Measurements from ENCODE around the gene CUX1. TPM values are rescaled to one million over a fixed set of nuclear protein-coding genes. Genes with fewer than 3 reads are reported as not detected.
A peak's percentile ranks its signal among the peaks of the same experiment; 100 is the strongest.

Gene CUX1
- total and polyA plus RNA-seq, 2 of the 13 experiments (the other 11 are each of a cell fraction or from before 2014, with no cell fraction given): 13.7 to 14.9 TPM

DNA sequence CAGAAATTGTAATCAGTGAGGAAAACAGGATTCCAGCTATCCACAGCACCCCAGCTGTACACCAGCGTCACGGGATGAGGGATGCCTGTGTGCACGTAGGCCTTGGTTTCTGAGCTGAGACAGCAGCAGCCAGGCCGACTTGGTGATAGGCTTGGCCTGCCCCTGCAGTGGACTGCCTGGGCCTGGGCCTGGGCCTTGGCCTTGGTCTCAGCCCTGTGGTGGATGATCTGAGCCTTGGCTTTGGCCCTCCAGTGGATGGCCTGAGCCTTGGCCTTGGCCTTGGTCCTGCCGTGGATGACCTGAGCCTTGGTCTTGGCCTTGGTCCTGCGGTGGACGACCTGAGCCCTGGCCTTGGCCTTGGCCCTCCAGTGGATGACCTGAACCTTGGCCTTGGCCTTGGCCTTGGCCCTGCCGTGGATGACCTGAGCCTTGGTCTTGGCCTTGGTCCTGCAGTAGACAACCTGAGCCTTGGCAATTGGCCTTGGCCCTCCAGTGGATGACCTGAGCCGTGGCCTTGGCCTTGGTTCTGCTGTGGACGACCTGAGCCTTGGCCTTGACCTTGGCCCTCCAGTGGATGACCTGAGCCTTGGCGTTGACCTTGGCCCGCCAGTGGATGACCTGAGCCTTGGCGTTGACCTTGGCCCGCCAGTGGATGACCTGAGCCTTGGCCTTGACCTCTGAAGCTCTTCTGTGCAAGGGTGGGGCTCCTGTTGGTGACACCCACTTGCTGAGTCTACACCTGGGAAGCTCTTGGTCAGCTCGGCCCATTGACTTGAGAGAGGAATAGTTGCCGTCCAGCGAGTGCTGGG is 93.8 kb downstream of the CUX1 start (continued):
- TF ChIP-seq, protein P1, sequence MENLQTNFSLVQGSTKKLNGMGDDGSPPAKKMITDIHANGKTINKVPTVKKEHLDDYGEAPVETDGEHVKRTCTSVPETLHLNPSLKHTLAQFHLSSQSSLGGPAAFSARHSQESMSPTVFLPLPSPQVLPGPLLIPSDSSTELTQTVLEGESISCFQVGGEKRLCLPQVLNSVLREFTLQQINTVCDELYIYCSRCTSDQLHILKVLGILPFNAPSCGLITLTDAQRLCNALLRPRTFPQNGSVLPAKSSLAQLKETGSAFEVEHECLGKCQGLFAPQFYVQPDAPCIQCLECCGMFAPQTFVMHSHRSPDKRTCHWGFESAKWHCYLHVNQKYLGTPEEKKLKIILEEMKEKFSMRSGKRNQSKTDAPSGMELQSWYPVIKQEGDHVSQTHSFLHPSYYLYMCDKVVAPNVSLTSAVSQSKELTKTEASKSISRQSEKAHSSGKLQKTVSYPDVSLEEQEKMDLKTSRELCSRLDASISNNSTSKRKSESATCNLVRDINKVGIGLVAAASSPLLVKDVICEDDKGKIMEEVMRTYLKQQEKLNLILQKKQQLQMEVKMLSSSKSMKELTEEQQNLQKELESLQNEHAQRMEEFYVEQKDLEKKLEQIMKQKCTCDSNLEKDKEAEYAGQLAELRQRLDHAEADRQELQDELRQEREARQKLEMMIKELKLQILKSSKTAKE (CRISPR knock-in tag; IDR thresholded peaks at IDR 0.05; ENCODE audit: borderline replicate concordance): peak; percentile 42; the same call in 1 of the 2 replicates
- TF ChIP-seq, protein P2, sequence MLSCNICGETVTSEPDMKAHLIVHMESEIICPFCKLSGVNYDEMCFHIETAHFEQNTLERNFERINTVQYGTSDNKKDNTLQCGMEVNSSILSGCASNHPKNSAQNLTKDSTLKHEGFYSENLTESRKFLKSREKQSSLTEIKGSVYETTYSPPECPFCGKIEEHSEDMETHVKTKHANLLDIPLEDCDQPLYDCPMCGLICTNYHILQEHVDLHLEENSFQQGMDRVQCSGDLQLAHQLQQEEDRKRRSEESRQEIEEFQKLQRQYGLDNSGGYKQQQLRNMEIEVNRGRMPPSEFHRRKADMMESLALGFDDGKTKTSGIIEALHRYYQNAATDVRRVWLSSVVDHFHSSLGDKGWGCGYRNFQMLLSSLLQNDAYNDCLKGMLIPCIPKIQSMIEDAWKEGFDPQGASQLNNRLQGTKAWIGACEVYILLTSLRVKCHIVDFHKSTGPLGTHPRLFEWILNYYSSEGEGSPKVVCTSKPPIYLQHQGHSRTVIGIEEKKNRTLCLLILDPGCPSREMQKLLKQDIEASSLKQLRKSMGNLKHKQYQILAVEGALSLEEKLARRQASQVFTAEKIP (CRISPR knock-in tag; IDR thresholded peaks at IDR 0.05; ENCODE audit: borderline replicate concordance): no peak
- no peak for TF ChIP-seq SOX13 (IDR thresholded peaks at IDR 0.05)
- no peak for TF ChIP-seq SOX13 (CRISPR knock-in tag; conservative IDR thresholded peaks at IDR 0.05 in 1 of 2, IDR thresholded peaks at IDR 0.05 in 1 of 2)
- TF ChIP-seq HNRNPH1 (optimal IDR thresholded peaks at IDR 0.05; ENCODE audit: low read depth, low read length): no peak
- peak; percentile 94 for TF ChIP-seq SKI (IDR thresholded peaks at IDR 0.05; ENCODE audit: partially characterized antibody)
- no peak for TF ChIP-seq KMT2A (CRISPR knock-in tag; IDR thresholded peaks at IDR 0.05)
- peak; percentile 66; the same call in 1 of the 2 replicates for TF ChIP-seq RARA (CRISPR knock-in tag; IDR thresholded peaks at IDR 0.05)
- no peak for TF ChIP-seq NPAS2 (CRISPR knock-in tag; IDR thresholded peaks at IDR 0.05; ENCODE audit: borderline replicate concordance)
- TF ChIP-seq, protein P3, sequence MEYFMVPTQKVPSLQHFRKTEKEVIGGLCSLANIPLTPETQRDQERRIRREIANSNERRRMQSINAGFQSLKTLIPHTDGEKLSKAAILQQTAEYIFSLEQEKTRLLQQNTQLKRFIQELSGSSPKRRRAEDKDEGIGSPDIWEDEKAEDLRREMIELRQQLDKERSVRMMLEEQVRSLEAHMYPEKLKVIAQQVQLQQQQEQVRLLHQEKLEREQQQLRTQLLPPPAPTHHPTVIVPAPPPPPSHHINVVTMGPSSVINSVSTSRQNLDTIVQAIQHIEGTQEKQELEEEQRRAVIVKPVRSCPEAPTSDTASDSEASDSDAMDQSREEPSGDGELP (IDR thresholded peaks at IDR 0.05; ENCODE audit: borderline replicate concordance, low read depth): no peak
- no peak for TF ChIP-seq PHB2 (IDR thresholded peaks at IDR 0.05; ENCODE audit: partially characterized antibody)
- no peak for TF ChIP-seq MIXL1 (CRISPR knock-in tag; IDR thresholded peaks at IDR 0.05)
- TF ChIP-seq, protein P4, sequence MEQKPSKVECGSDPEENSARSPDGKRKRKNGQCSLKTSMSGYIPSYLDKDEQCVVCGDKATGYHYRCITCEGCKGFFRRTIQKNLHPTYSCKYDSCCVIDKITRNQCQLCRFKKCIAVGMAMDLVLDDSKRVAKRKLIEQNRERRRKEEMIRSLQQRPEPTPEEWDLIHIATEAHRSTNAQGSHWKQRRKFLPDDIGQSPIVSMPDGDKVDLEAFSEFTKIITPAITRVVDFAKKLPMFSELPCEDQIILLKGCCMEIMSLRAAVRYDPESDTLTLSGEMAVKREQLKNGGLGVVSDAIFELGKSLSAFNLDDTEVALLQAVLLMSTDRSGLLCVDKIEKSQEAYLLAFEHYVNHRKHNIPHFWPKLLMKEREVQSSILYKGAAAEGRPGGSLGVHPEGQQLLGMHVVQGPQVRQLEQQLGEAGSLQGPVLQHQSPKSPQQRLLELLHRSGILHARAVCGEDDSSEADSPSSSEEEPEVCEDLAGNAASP (CRISPR knock-in tag; IDR thresholded peaks at IDR 0.05; ENCODE audit: borderline replicate concordance): peak; percentile 19; the same call in 1 of the 2 replicates
- TF ChIP-seq, protein P5, sequence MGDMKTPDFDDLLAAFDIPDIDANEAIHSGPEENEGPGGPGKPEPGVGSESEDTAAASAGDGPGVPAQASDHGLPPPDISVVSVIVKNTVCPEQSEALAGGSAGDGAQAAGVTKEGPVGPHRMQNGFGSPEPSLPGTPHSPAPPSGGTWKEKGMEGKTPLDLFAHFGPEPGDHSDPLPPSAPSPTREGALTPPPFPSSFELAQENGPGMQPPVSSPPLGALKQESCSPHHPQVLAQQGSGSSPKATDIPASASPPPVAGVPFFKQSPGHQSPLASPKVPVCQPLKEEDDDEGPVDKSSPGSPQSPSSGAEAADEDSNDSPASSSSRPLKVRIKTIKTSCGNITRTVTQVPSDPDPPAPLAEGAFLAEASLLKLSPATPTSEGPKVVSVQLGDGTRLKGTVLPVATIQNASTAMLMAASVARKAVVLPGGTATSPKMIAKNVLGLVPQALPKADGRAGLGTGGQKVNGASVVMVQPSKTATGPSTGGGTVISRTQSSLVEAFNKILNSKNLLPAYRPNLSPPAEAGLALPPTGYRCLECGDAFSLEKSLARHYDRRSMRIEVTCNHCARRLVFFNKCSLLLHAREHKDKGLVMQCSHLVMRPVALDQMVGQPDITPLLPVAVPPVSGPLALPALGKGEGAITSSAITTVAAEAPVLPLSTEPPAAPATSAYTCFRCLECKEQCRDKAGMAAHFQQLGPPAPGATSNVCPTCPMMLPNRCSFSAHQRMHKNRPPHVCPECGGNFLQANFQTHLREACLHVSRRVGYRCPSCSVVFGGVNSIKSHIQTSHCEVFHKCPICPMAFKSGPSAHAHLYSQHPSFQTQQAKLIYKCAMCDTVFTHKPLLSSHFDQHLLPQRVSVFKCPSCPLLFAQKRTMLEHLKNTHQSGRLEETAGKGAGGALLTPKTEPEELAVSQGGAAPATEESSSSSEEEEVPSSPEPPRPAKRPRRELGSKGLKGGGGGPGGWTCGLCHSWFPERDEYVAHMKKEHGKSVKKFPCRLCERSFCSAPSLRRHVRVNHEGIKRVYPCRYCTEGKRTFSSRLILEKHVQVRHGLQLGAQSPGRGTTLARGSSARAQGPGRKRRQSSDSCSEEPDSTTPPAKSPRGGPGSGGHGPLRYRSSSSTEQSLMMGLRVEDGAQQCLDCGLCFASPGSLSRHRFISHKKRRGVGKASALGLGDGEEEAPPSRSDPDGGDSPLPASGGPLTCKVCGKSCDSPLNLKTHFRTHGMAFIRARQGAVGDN (CRISPR knock-in tag; IDR thresholded peaks at IDR 0.05): peak; percentile 32; the same call in 1 of the 2 replicates
- no peak for TF ChIP-seq RAD51 (IDR thresholded peaks at IDR 0.05; ENCODE audit: borderline replicate concordance)
- TF ChIP-seq SIN3B (IDR thresholded peaks at IDR 0.05; ENCODE audit: low read length): no peak
- TF ChIP-seq SMAD9 (CRISPR knock-in tag; IDR thresholded peaks at IDR 0.05): no peak
- 0 out of 2 replicates have a peak, but pooled peaks have one; percentile 16 for TF ChIP-seq HNF4A (CRISPR knock-in tag; IDR thresholded peaks at IDR 0.05)
- TF ChIP-seq ZNF124 (CRISPR knock-in tag; IDR thresholded peaks at IDR 0.05): no peak
- TF ChIP-seq POGZ (CRISPR knock-in tag; IDR thresholded peaks at IDR 0.05): peak; percentile 72; the same call in 1 of the 2 replicates
